HEK293 (cell line): ENCODE data around the gene NSUN3.
A peak's percentile ranks its signal among the peaks of the same experiment; 100 is the strongest.

Experiments used
- CTCF ChIA-PET: fragments of 350-600 bp; formaldehyde crosslinking; extraction: SDS; loops from one replicate; lab custom pipeline; 2021; ENCODE audit warnings: antibody characterized with exemption; lab: Yijun Ruan, JAX
- POLR2A ChIA-PET: fragments of 300-600 bp; formaldehyde crosslinking; extraction: SDS; loops from one replicate; lab custom pipeline; 2020; ENCODE audit warnings: antibody characterized with exemption, inconsistent platforms; lab: Yijun Ruan, JAX
- H3K27ac ChIP-seq: fragments of 200-500 bp; sonication (Bioruptor generic); 2 replicates; pipeline ENCODE4 v1.5.1; 2014; ENCODE audit warnings: low read depth, low read length, control low read depth, inconsistent platforms; ENCODE audit errors: extremely low read depth
- H3K36me3 ChIP-seq, 2 experiments: fragments of 200-500 bp in 1 of 2; sonication (Bioruptor generic) in 1 of 2; 1 replicate in 1 of 2; 2 replicates in 1 of 2; pipeline ENCODE4 v1.5.1; 2014 to 2017; ENCODE audit warnings: inconsistent platforms in 2 of 2, low read length in 2 of 2; ENCODE audit not compliant: control insufficient read depth in 2 of 2, insufficient read depth in 1 of 2
- H3K4me1 ChIP-seq: fragments of 200-500 bp; sonication (Bioruptor generic); 2 replicates; pipeline ENCODE4 v1.5.1; 2014; ENCODE audit warnings: mild to moderate bottlenecking, low read length, inconsistent platforms; ENCODE audit not compliant: control insufficient read depth, insufficient read depth
- H3K4me3 ChIP-seq: 2 replicates; pipeline ENCODE4 v1.5.1; 2011; ENCODE audit warnings: low read depth, mild to moderate bottlenecking, control low read depth, low read length, moderate library complexity
- H3K9me3 ChIP-seq: fragments of 200-500 bp; sonication (Bioruptor generic); 2 replicates; pipeline ENCODE4 v1.5.1; 2014; ENCODE audit warnings: low read depth, low read length, inconsistent platforms; ENCODE audit not compliant: control insufficient read depth, insufficient read depth
- AEBP2 ChIP-seq: fragments of 450-650 bp; formaldehyde crosslinking; IDR thresholded peaks from 2 replicates; pipeline ENCODE4 v1.5.1; 2016; ENCODE audit warnings: missing biosample characterization, missing genetic modification characterization, borderline replicate concordance
- KLF10 ChIP-seq: fragments of 450-650 bp; IDR thresholded peaks from 2 replicates; pipeline ENCODE4 v1.5.1; 2018; ENCODE audit warnings: missing biosample characterization, mild to moderate bottlenecking, missing genetic modification characterization
- SCRT1 ChIP-seq: fragments of 450-650 bp; formaldehyde crosslinking; IDR thresholded peaks from 2 replicates; pipeline ENCODE4 v1.5.1; 2016; ENCODE audit warnings: missing biosample characterization, missing genetic modification characterization, borderline replicate concordance
- TRIM28 ChIP-seq: IDR thresholded peaks from 2 replicates; pipeline ENCODE4 v1.6.1; 2011; ENCODE audit warnings: low read length, control low read depth, borderline replicate concordance
- ZBTB11 ChIP-seq: fragments of 450-650 bp; formaldehyde crosslinking; conservative IDR thresholded peaks from 2 replicates; pipeline ENCODE4 v1.5.1; 2016; ENCODE audit warnings: low read depth, missing biosample characterization, missing genetic modification characterization
- ZNF114 ChIP-seq: fragments of 450-650 bp; formaldehyde crosslinking; IDR thresholded peaks from 2 replicates; pipeline ENCODE4 v1.5.0; 2017; ENCODE audit warnings: missing biosample characterization, missing genetic modification characterization
- ZNF214 ChIP-seq: fragments of 450-650 bp; formaldehyde crosslinking; IDR thresholded peaks from 2 replicates; pipeline ENCODE4 v1.5.1; 2017; ENCODE audit warnings: missing biosample characterization, mild to moderate bottlenecking, missing genetic modification characterization, borderline replicate concordance
- ZNF248 ChIP-seq: fragments of 450-650 bp; formaldehyde crosslinking; IDR thresholded peaks from 2 replicates; pipeline ENCODE4 v1.5.1; 2017; ENCODE audit warnings: missing biosample characterization, missing genetic modification characterization
- ZNF302 ChIP-seq: fragments of 450-650 bp; formaldehyde crosslinking; IDR thresholded peaks from 2 replicates; pipeline ENCODE4 v1.5.1; 2016; ENCODE audit warnings: missing biosample characterization, missing genetic modification characterization, low read depth
- ZNF311 ChIP-seq: fragments of 450-650 bp; formaldehyde crosslinking; IDR thresholded peaks from 2 replicates; pipeline ENCODE4 v1.5.1; 2017; ENCODE audit warnings: missing biosample characterization, missing genetic modification characterization, borderline replicate concordance
- ZNF335 ChIP-seq: fragments of 450-650 bp; formaldehyde crosslinking; conservative IDR thresholded peaks from 2 replicates; pipeline ENCODE4 v1.5.1; 2016; ENCODE audit warnings: missing biosample characterization, missing genetic modification characterization
- ZNF394 ChIP-seq: fragments of 450-650 bp; formaldehyde crosslinking; IDR thresholded peaks from 2 replicates; pipeline ENCODE4 v1.5.1; 2016; ENCODE audit warnings: missing biosample characterization, missing genetic modification characterization, mild to moderate bottlenecking, moderate library complexity, borderline replicate concordance
- ZNF404 ChIP-seq: fragments of 450-650 bp; formaldehyde crosslinking; IDR thresholded peaks from 2 replicates; pipeline ENCODE4 v1.5.1; 2017; ENCODE audit warnings: missing biosample characterization, missing genetic modification characterization
- ZNF416 ChIP-seq: fragments of 450-650 bp; formaldehyde crosslinking; IDR thresholded peaks from 2 replicates; pipeline ENCODE4 v1.5.1; 2016; ENCODE audit warnings: missing biosample characterization, missing genetic modification characterization
- ZNF423 ChIP-seq: fragments of 450-650 bp; formaldehyde crosslinking; IDR thresholded peaks from 2 replicates; pipeline ENCODE4 v1.5.1; 2016; ENCODE audit warnings: missing biosample characterization, missing genetic modification characterization
- ZNF426 ChIP-seq: fragments of 450-650 bp; formaldehyde crosslinking; IDR thresholded peaks from 2 replicates; pipeline ENCODE4 v1.5.1; 2017; ENCODE audit warnings: missing biosample characterization, missing genetic modification characterization, mild to moderate bottlenecking, inconsistent platforms, moderate library complexity
- ZNF521 ChIP-seq: fragments of 450-650 bp; formaldehyde crosslinking; IDR thresholded peaks from 2 replicates; pipeline ENCODE4 v1.5.1; 2017; ENCODE audit warnings: missing biosample characterization, mild to moderate bottlenecking, missing genetic modification characterization
- ZNF544 ChIP-seq: fragments of 450-650 bp; formaldehyde crosslinking; IDR thresholded peaks from 2 replicates; pipeline ENCODE4 v1.5.0; 2017; ENCODE audit warnings: missing biosample characterization, missing genetic modification characterization
- ZNF585B ChIP-seq: fragments of 450-650 bp; formaldehyde crosslinking; IDR thresholded peaks from 2 replicates; pipeline ENCODE4 v1.5.1; 2016; ENCODE audit warnings: missing biosample characterization, missing genetic modification characterization
- ZNF785 ChIP-seq: fragments of 450-650 bp; formaldehyde crosslinking; IDR thresholded peaks from 2 replicates; pipeline ENCODE4 v1.5.1; 2016; ENCODE audit warnings: missing biosample characterization, missing genetic modification characterization
- ZNF792 ChIP-seq: fragments of 450-650 bp; formaldehyde crosslinking; IDR thresholded peaks from 2 replicates; pipeline ENCODE4 v1.5.1; 2016; ENCODE audit warnings: missing biosample characterization, missing genetic modification characterization
- TF ChIP-seq, protein P1 (sequence below): fragments of 450-650 bp; formaldehyde crosslinking; IDR thresholded peaks from 2 replicates; pipeline ENCODE4 v1.5.1; 2016; ENCODE audit warnings: missing biosample characterization, missing genetic modification characterization
- TF ChIP-seq, protein P2 (sequence below): fragments of 450-650 bp; formaldehyde crosslinking; IDR thresholded peaks from 2 replicates; pipeline ENCODE4 v1.5.1; 2016; ENCODE audit warnings: missing biosample characterization, missing genetic modification characterization

The NSUN3 gene

GRCh38 chr3:94147012-94147411, 84.2 kb downstream of the NSUN3 start (continued):
- TF ChIP-seq, protein P1, sequence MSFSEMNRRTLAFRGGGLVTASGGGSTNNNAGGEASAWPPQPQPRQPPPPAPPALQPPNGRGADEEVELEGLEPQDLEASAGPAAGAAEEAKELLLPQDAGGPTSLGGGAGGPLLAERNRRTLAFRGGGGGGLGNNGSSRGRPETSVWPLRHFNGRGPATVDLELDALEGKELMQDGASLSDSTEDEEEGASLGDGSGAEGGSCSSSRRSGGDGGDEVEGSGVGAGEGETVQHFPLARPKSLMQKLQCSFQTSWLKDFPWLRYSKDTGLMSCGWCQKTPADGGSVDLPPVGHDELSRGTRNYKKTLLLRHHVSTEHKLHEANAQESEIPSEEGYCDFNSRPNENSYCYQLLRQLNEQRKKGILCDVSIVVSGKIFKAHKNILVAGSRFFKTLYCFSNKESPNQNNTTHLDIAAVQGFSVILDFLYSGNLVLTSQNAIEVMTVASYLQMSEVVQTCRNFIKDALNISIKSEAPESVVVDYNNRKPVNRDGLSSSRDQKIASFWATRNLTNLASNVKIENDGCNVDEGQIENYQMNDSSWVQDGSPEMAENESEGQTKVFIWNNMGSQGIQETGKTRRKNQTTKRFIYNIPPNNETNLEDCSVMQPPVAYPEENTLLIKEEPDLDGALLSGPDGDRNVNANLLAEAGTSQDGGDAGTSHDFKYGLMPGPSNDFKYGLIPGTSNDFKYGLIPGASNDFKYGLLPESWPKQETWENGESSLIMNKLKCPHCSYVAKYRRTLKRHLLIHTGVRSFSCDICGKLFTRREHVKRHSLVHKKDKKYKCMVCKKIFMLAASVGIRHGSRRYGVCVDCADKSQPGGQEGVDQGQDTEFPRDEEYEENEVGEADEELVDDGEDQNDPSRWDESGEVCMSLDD = no peak
- TF ChIP-seq ZNF585B (tag by site-specific recombination) = no peak
- TF ChIP-seq ZNF394 (tag by site-specific recombination) = no peak
- TF ChIP-seq, all 188 proteins: peak for 0

DNA sequence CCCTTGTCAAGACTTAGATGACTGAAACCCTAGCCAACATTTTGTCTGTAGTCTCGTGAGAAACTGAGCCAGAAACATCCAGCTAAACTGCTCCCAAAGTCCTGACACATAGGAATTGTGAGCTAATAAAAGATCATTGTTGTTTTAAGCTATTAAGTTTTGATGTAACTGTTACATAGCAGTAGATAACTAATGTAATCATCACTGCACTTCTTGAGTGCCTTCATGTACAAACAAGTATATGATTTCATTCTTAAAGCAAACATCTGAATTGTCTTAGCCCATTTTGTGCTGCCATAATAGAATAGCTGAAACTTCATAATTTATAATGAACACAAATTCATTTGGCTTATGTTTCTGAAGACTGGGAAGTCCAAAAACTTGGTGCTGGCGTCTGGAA, 87.3 kb downstream of the NSUN3 start:
- no peak overlapping the region for H3K27ac ChIP-seq
- ChIA-PET CTCF (interaction anchor here (0.9 kb wide), 1 partner anchor 35 kb away, joined by 3 read pairs; no protein-coding TSS in a partner anchor), POLR2A (no interaction called here)
- TF ChIP-seq ZNF544 (tag by site-specific recombination) = no peak
- no peak for TF ChIP-seq ZNF302
- TF ChIP-seq ZNF248 (tag by site-specific recombination) = no peak
- TF ChIP-seq ZNF214 = peak; percentile 79
- TF ChIP-seq ZNF416 (tag by site-specific recombination) = no peak
- no peaks in the 10 kb centered on the region for H3K9me3 ChIP-seq
- H3K36me3 ChIP-seq = no peaks in the 10 kb centered on the region
- no peak overlapping the region for H3K4me3 ChIP-seq
- H3K4me1 ChIP-seq = no peaks in the 10 kb centered on the region

- POLR2A ChIA-PET = no interaction called here
- no peaks in the 10 kb centered on the region for H3K9me3 ChIP-seq
- H3K4me3 ChIP-seq = no peak overlapping the region
- H3K4me1 ChIP-seq = peaks cover 5% of the 10 kb centered on the region; the same call in 1 of the 2 replicates
- H3K27ac ChIP-seq = no peak overlapping the region
- CTCF ChIA-PET = no interaction called here
- H3K36me3 ChIP-seq = no peaks in the 10 kb centered on the region
- TF ChIP-seq ZNF423 (tag by site-specific recombination) (no peak), ZNF792 (no peak), ZNF426 (tag by site-specific recombination) (no peak), ZNF785 (tag by site-specific recombination) (no peak), ZNF335 (tag by site-specific recombination) (no peak), TRIM28 (no peak), KLF10 (no peak), ZNF404 (no peak), AEBP2 (tag by site-specific recombination) (no peak), ZBTB11 (tag by site-specific recombination) (no peak), ZNF311 (tag by site-specific recombination) (no peak), ZNF114 (tag by site-specific recombination) (no peak), SCRT1 (tag by site-specific recombination) (no peak), ZNF521 (tag by site-specific recombination) (no peak)
- TF ChIP-seq, protein P2, sequence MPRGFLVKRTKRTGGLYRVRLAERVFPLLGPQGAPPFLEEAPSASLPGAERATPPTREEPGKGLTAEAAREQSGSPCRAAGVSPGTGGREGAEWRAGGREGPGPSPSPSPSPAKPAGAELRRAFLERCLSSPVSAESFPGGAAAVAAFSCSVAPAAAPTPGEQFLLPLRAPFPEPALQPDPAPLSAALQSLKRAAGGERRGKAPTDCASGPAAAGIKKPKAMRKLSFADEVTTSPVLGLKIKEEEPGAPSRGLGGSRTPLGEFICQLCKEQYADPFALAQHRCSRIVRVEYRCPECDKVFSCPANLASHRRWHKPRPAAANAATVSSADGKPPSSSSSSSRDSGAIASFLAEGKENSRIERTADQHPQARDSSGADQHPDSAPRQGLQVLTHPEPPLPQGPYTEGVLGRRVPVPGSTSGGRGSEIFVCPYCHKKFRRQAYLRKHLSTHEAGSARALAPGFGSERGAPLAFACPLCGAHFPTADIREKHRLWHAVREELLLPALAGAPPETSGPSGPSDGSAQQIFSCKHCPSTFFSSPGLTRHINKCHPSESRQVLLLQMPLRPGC (tag by site-specific recombination) = no peak
Observed at GRCh38 chr3:94156626-94157025, 93.8 kb downstream of the NSUN3 start.
